HG02981 (cell line): Measurements from ENCODE around the gene TMA7B.
"Not testable (repeated sequence)": the region's sequence is repeated elsewhere in the genome, so short reads cannot be mapped to it uniquely, and the experiment has no call there.

Source experiments
- ATAC-seq: cut with Tn5 transposase; IDR thresholded peaks from one replicate; pipeline ENCODE4 v1.9.1; 2021; ENCODE audit warnings: mild to moderate bottlenecking, moderate library complexity; ENCODE audit not compliant: unreplicated experiment

Gene TMA7B

DNA sequence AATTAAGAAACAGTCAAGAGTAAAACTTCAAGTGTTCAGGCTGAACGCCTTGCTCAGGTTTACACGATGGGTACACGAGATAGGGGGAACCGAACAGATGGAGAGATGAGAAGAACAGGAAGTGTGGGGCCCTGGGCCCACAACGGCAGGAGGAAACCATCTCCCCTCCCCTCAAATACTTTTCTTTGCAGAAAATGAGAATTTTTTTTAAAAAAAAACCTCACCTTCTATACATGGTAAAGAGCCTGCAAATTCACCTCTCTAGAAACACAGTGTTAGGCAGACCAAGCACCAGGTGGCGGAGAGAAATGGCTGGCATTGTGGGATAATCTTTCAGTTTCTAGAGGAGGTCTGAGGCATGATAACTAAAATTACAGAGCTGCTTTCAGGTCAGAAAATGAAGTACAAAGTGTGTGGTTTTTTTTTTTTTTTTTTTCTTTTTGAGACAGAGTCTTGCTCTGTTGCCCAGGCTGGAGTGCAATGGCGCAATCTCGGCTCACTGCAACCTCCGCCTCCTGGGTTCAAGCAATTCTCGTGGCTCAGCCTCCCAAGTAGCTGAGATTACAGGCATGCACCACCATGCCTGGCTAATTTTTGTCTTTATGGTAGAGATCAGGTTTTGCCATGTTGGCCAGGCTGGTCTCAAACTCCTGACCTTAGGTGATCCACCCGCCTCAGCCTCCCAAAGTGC is 8.4 kb upstream of the TMA7B start:
- not testable (repeated sequence) for ATAC-seq

DNA sequence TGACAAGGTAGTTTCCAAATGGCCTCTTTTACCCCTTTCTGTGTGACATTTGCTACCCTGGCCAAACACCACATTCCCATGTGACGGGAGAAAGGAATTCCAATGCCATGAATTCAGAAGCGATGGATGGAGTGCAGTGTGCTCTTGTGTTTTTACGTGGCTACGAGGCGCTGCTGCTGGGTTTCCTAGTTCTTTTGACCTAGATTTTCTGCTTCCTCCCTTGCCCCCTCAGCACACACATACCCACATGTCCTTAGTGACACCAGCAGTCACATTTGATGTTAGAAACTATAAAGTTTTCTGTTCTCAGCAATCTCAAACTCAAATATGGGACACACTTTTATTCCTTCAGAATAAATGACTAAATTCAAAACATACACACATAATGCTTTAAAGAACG is 7.8 kb upstream of the TMA7B start:
- ATAC-seq, result no peak

DNA sequence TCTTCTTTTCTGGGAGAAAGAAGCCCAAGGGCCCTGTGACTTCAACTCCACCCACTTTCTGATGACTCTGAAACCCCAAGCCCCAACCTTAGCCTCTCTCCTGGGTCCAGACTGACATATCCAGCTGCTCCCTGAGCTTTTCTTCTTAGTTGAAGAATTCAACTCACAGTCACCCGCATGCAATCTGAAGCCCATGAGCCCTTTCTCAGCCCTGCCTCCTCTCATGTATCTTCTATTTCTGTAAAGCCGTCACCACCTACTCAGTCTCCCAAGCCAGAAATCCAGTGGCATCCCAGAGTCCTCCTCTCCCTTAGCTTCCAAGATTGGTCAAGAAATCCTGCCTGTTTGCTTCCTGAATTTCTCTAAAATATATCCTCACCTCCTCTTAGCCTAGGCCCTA is 7.1 kb upstream of the TMA7B start:
- no peak for ATAC-seq

DNA sequence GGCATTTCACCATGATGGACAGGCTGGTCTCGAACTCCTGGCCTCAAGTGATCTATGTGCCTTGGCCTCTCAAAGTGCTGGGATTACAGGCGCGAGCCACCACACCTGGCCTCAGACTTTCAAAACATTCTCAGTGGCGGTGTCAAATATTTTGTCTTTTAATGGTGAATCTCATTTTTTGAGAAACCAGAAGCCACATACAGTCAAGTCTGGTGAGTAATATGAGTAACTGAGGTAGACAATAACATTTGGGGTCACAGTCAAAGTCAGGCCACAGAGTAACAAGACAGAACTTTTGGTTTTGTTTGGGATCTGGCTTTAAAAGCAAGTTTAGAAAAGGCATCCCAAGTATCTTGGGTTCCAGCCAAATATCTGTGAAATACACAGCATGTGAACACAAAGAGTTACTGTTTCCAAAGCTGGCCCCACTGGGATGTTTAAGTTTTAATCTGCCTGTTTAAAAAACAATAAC is 5.6 kb upstream of the TMA7B start:
- no peak for ATAC-seq

DNA sequence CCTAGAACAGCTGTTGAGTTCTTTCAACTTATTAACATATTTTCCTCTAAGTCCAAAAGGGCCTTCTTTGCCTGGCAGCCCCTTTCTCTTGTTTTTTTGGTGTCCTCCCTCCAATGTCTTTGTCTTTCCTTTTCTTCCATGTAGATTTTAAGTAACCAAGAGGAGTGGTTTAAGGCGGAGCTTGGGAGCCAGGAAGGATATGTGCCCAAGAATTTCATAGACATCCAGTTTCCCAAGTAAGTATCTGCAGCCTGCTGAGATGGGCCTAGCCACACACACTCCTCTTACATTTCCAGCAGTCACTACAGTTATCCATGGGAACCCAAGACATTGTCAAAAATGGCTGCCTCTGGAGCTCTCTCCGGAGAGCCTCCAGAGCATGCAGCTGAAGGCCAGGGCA is 4.5 kb upstream of the TMA7B start:
- no peak for ATAC-seq

DNA sequence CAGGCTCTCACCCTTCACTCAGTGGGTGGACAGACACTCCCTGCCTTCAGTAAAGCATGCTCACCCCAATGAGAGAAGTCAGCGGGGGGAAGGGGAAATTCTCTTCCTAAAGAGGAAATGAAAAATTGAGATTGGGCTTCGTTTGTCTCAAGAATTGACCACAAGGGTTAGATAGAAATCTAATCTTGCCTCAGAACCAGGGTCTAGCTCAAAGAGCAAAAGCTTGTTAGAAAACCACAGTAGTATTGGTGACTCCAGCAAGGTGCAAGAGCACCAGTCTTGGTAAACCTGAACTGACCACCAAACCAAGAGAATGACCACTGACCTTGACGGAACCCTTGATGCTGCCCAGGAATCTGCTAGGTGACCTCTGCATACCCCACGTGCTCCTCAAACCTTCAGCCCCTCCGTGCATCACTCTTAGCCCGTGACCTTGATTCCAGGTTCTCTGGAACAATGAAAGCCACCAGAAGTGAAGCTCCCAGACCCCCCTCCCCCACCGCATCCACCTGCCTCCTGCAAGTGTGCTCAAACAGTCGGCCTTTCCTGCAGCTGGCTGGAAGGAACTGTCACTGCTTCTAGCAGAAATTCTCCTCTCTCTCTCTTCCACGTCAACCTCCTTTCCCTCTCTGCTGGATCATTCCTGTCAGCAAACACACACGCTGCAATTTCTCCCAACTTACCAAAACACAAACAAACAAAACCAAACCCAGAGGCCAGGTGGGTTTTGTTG is 3.1 kb upstream of the TMA7B start:
- ATAC-seq, result no peak

DNA sequence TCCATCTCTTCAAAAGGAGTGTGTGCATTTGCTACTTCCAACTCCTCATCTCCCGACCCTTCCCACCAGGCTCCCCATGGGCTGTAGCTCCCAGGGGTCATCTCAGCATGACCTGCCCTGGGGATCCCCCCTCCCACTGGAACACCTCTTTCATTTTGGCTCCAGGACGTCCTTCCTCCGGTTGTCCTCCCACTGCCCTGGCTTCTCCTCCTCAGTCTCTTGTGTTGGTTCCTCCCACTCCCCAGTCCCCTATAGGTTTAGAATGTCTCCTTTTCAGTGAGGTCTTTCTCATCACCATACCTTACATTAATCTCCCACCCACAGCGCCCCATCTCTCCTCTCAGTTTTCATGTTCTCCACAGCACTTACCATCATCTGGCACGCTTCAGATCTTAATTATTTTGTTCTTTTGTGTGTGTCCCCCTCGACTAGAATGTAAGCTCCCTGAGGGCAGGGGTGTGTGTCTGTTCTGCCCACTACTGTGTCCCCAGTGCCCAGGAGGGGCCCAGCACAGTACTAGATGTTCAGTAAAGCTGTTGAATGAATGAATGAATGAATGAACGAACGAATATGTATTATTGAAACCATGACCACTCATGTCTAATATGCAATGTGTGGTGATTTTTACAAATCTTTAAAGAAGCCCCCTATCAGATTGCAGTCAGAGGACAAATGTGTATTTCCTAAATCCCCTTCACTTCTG is 2.0 kb upstream of the TMA7B start:
- no peak for ATAC-seq

DNA sequence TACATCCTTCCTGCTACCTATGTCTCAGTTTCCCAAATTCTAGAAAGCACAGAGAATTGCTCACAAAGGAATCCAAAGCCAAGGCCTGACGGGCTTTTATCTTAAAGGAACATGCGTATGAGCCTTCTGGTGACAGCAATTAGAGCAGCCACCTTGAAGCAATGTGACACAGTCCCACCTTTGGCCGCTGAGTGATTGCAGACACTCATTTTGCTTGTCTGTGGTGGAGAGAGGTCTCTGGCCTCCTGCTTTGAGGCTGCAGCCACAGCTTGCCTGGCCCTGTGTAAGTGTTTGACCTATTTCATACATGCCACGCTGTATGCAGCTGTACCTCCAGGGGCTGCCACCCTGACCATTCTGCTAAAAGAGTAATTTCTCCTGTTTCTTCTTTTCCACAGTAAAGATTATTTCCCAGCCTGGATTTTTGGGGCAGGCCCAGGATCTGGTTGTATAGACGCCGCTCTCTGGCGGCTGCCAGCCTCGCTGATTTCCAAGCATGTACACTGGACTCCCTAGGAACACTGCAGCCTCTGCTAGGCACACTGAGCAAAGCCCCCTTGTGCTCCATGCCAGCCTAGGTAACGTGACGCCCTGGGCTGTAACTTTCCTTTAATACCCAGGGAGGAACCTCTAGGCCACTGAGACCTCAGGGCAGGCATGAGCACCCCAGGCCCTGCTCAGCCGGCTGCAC is 1.1 kb upstream of the TMA7B start:
- no peak for ATAC-seq

DNA sequence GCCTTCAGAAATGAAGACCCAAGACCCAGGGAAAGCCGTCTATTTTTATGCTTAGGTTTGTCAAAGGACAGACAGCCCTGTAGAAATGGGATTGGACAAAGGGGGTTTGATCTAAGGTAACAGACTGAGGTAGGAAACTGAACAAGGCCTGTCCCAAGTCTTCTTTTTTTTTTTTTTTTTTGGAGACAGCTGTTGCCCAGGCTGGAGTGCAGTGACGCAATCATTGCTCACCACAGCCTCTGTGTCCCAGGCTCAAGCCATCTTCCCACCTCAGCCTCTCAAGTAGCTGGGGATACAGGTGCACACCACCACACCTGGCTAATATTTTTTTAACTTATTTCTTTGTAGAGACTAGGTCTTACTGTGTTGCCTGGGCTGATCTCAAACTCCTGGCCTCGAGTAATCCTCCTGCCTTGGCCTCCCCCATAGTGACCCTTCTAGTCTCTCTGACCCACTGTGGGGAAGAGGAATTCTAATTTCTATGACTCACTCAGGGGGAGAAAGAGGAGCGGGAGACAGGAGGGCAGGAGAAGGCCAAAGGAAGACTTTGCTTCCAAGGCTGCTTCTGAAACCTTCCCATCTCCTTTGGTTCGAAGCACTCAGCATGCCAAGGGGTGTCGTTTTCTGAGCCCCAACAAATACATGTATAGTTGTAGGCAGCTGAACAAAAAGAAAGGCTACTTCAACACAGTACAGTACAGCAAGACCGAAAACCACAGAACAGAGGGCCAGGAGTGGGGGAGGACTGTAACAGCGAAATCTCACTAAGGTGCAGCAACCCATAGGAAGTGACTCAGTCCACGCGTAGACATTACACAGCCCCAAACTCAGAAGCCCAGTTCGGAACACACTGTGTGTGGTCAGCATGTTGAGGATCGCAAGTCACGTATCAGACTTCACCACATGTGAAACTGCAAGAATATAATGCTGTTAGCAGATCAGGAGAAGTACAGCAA is 872 bp downstream of the TMA7B start:
- ATAC-seq, result peak; percentile 87

DNA sequence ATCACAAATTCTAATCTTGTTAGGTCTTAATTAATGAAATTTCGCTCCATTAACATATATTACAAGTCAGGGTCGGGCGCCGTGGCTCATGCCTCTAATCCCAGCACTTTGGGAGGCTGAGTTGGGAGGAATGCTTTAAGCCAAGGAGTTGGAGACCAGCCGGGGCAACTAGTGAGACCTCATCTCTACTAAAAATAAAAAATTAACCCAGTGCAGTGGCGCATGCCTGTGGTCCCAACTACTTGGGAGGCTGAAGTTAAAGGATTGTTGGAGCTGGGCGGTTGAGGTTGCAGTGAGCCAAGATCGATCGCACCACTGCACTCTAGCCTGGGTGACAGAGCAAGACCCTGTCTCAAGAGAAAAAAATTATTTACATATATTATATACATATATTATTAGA is 1.9 kb downstream of the TMA7B start:
- no peak for ATAC-seq

DNA sequence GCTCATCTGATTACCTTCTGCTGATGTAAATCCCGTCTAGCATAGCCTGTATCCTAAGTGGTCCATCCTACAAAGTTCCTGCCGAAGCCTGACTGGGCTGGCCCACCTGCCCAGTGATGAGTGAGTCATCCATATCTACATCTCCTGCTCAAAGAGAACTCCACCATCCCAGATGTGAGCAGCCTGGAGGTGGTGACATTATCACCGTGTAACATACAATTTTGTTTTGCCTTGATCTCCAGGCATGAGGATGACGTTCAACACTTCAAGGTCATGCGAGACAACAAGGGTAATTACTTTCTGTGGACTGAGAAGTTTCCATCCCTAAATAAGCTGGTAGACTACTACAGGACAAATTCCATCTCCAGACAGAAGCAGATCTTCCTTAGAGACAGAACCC is 5.6 kb downstream of the TMA7B start:
- ATAC-seq, result no peak

DNA sequence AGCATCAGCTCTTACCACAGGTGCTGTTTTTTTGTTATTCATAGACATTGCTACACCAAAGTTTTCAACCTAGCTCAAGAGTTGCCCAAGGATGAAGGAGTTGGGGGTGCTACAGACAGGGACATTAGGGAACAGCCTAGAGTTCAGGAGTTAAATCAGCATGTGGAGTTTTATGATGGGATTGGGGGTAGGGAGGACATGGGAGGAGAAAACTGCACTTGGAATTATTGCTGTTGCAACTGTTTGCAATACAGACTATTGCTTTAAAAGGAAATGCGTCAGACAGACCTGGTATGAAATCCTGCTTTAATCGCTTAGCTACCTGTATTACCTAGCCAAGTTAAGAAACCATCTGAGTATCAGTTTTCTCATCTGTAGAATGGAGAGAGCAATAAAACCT is 6.3 kb downstream of the TMA7B start:
- no peak for ATAC-seq

DNA sequence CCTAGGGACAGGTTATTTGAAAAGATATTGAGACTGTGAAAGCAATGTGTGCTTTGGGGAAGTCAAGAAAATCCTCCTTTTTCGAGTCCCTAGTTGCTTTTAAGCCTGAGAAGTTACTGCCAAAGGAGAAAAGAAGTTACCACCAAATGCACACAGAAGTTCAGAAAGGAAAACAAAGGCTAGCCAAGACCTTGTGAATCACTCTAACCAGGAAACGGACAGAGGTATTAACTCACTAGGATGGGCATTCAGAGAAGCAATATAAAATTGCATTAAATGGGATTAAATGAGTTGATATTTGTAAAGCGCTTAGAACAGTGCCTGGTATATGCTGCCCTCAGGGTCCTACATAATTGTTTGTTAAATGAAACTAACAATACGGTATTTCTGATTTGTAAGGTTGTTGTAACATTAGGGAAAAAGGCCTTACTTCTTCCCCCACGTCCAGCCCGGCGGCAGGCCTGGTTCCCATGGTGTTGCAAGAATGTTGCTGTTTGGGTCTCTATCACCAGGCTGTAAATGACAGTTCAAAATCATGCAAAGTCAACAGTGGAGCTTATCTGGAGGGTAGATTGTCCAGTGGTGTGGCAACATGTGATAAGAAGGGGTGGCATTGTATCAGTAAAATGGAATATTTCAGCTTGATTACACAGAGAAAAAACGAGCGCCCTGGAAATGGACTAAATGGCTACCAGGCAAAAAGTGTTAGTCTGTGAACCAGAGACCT is 7.1 kb downstream of the TMA7B start:
- ATAC-seq, result no peak

DNA sequence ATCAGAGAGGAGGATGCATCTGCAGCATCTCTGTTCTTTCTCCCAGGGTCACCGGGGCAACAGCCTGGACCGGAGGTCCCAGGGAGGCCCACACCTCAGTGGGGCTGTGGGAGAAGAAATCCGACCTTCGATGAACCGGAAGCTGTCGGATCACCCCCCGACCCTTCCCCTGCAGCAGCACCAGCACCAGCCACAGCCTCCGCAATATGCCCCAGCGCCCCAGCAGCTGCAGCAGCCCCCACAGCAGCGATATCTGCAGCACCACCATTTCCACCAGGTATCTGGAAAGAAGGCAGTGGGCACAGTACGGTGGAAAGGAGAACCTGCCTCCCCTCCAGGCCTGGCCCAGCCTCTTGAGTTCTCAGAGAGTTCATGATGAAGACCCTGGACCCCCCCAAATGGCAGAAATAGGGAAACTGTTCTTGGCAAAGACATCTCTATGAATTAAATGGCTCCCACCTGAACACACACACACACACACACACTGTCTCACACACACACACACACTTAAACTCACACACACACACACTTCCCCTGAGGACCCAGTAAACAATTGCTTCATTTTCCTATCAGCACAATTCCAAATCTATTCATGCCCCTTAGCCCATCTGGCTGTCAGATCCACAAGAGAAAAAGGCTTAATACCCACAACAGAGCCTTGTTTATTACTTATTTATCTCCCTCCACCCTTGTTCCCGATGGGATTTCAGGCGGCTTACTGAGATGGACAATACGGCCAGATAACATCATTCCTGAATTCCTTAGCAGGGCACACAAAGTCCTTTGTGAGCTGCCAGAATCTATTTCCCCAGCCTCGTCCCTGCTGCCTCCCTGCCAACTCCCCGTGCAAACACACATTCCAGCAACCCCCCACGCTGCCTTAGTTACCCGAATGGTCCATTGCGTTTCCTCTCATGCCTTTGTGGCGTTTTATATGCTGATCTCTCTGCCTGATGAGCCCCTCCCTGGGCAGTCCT is 8.1 kb downstream of the TMA7B start:
- ATAC-seq, result no peak

DNA sequence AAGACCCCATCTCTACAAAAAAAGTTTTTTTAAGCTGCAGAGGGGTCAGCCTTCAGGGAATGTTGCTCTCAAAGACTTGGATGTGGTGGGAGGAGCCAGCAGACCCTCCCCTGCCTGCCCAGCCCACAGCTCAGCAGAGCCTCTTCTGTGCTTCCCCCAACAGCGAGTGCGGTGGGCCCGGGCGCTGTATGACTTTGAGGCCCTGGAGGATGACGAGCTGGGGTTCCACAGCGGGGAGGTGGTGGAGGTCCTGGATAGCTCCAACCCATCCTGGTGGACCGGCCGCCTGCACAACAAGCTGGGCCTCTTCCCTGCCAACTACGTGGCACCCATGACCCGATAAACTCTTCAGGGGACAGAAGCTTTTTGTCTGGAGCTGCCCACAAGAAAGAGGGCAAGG is 10.5 kb downstream of the TMA7B start:
- no peak for ATAC-seq

DNA sequence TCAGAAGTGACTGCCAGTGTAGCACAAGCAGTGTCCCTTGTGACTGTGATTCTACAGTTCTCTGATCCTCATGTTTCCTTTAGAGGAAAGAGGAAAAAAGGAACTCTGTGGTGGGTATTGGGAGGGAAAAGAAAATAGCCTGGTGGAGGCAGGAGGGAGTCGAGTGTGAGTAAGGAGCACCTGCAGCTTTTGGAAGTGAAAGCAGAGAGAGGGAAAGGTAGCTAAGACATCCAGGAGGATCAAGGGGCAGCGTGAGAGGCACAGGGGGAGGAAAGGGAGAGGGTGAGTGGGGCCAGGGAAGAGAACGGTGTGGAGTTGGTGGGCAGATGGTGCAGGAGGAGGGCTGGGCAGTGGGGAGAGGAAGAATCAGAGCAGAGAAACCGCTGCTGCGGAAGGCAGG is 12.4 kb downstream of the TMA7B start:
- no peak for ATAC-seq

DNA sequence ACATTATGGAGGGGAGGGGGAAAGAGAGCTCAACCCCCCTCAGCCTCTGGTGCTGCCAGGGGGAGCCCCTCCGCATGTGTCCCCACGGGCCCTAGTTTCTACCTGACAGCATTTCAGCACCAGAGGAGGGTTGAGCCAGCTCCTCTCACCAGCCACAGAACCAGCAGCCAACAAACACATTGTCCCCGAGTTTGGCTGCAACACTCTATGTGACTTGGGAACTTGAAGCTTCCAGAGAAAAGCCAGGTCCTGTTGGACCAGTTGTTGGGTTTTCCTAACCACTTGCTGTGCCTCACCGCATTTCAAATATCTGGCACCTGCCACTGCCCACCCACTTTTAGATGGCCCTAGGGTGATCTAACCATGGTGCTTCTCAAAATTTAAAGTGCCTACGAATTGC is 13.5 kb downstream of the TMA7B start:
- ATAC-seq, result no peak

DNA sequence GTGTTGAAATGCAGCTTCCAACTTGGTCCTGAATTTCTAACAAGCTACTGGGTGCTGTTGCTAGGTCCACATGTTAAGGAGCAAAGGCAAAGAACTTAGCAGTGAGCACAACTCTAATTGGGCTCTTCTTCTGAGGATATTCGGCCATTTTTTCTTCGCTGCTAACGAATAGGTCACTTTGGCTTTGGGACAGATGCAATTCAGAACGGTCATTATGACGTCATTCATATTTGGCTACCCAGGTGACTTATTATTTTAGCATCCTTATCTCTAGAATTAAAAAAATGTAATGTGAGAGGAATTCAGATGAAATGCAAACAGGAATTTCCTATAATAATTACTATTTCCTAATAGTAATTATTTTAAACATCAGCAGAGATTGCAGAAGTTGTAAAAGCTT is 13.9 kb downstream of the TMA7B start:
- ATAC-seq, result no peak
